Panc1 (cell line): ENCODE measurements around the gene CCT7. TPM values are rescaled to one million over a fixed set of nuclear protein-coding genes. Genes with fewer than 3 reads are reported as not detected.

Experiments used
- ATAC-seq: fragments of 200-7000 bp; cut with Tn5 transposase; 2 replicates; pipeline ENCODE4 v1.9.1; 2020; ENCODE audit warnings: mild to moderate bottlenecking, moderate library complexity
- BruUV-seq: library from RNA; stranded (reverse); fragments of 400-500 nt; replicated peaks from 2 replicates; lab custom pipeline; 2021; lab: Mats Ljungman, UMichigan
- CTCF ChIA-PET: fragments of 300-600 bp; sonication (Branson Sonifier 250); formaldehyde crosslinking; loops from one replicate; lab custom pipeline; 2022; ENCODE audit warnings: antibody characterized with exemption; lab: Charles Lee
- POLR2A ChIA-PET: fragments of 300-600 bp; sonication (Branson Sonifier 250); formaldehyde crosslinking; loops from one replicate; lab custom pipeline; 2022; ENCODE audit warnings: antibody characterized with exemption; lab: Charles Lee
- DNase-seq: peaks from one replicate; pipeline ENCODE4 v3.0.0-alpha.2; 2010; ENCODE audit warnings: low read depth, low spot score
- H3K27ac ChIP-seq: 2 replicates; pipeline ENCODE4 v1.5.1; 2011; ENCODE audit warnings: mild to moderate bottlenecking, low read length, inconsistent platforms
- H3K27me3 ChIP-seq: fragments of 200-500 bp; sonication (Bioruptor generic); 2 replicates; pipeline ENCODE4 v1.6.0; 2014; ENCODE audit warnings: low read length, inconsistent platforms; ENCODE audit not compliant: control insufficient read depth, insufficient read depth
- H3K36me3 ChIP-seq: fragments of 200-500 bp; sonication (Bioruptor generic); 2 replicates; pipeline ENCODE4 v1.5.1; 2014; ENCODE audit warnings: inconsistent platforms, mild to moderate bottlenecking, low read length, moderate library complexity; ENCODE audit not compliant: control insufficient read depth, insufficient read depth
- H3K4me1 ChIP-seq: 2 replicates; pipeline ENCODE4 v1.5.1; 2011; ENCODE audit warnings: inconsistent platforms, mild to moderate bottlenecking, low read length, moderate library complexity; ENCODE audit not compliant: control insufficient read depth, insufficient read depth
- H3K4me3 ChIP-seq, 2 experiments: 2 replicates each; pipeline ENCODE4 v1.5.1; 2011 to 2012; ENCODE audit warnings: low read depth in 2 of 2, low read length in 2 of 2, mild to moderate bottlenecking in 2 of 2, inconsistent platforms in 1 of 2, moderate library complexity in 1 of 2
- H3K9me3 ChIP-seq: fragments of 200-500 bp; sonication (Bioruptor generic); 2 replicates; pipeline ENCODE4 v1.5.1; 2014; ENCODE audit warnings: low read depth, mild to moderate bottlenecking, inconsistent platforms, low read length, moderate library complexity; ENCODE audit not compliant: control insufficient read depth, insufficient read depth
- POLR2AphosphoS5 ChIP-seq: IDR thresholded peaks from 2 replicates; pipeline ENCODE4 v1.6.1; 2012; ENCODE audit warnings: mild to moderate bottlenecking, low read depth, low read length, moderate library complexity
- SIN3A ChIP-seq: IDR thresholded peaks from 2 replicates; pipeline ENCODE4 v1.6.1; 2012; ENCODE audit warnings: low read depth, mild to moderate bottlenecking, low read length, moderate library complexity, borderline replicate concordance; ENCODE audit not compliant: insufficient read depth
- TCF7L2 ChIP-seq: IDR thresholded peaks from 2 replicates; pipeline ENCODE4 v1.6.1; 2011; ENCODE audit warnings: mild to moderate bottlenecking, low read depth, low read length, inconsistent platforms
- in situ Hi-C: cut with HindIII; loops from 2 replicates; pipeline ENCODE4 v1.10.0; 2016; ENCODE audit warnings: low sequenced_read_pairs, low pct_unique_long_range_greater_than_20kb
- intact Hi-C: fragments of 100-400 bp; cut with micrococcal nuclease; formaldehyde crosslinking; loops from one replicate; pipeline ENCODE4 v1.10.0; 2022; ENCODE audit not compliant: unreplicated experiment
- total RNA-seq: library from RNA; stranded (reverse); gene quantifications from one replicate; pipeline ENCODE4 v1.2.1, GENCODE V29; 2021; ENCODE audit not compliant: unreplicated experiment
- TF ChIP-seq, protein P1 (sequence below), 2 experiments: IDR thresholded peaks; 2 replicates each; pipeline ENCODE4 v1.6.1; 2011 to 2012; ENCODE audit warnings: low read depth in 2 of 2, control low read depth in 1 of 2, low read length in 1 of 2, mild to moderate bottlenecking in 1 of 2, moderate library complexity in 1 of 2; ENCODE audit not compliant: insufficient read depth in 1 of 2
- TF ChIP-seq, protein P2 (sequence below): fragments of 450-650 bp; IDR thresholded peaks from 2 replicates; pipeline ENCODE4 v1.5.1; 2017; ENCODE audit warnings: mild to moderate bottlenecking

The CCT7 gene
- total RNA-seq, 1 experiment from 2014 or later = 426 TPM

GRCh38 chr2:73255907-73256617 is 22.0 kb downstream of the CCT7 start:
- no peak for DNase-seq
- intact Hi-C loops (no loop called here), in situ Hi-C loops (no loop called here)
- TF ChIP-seq, protein P1, sequence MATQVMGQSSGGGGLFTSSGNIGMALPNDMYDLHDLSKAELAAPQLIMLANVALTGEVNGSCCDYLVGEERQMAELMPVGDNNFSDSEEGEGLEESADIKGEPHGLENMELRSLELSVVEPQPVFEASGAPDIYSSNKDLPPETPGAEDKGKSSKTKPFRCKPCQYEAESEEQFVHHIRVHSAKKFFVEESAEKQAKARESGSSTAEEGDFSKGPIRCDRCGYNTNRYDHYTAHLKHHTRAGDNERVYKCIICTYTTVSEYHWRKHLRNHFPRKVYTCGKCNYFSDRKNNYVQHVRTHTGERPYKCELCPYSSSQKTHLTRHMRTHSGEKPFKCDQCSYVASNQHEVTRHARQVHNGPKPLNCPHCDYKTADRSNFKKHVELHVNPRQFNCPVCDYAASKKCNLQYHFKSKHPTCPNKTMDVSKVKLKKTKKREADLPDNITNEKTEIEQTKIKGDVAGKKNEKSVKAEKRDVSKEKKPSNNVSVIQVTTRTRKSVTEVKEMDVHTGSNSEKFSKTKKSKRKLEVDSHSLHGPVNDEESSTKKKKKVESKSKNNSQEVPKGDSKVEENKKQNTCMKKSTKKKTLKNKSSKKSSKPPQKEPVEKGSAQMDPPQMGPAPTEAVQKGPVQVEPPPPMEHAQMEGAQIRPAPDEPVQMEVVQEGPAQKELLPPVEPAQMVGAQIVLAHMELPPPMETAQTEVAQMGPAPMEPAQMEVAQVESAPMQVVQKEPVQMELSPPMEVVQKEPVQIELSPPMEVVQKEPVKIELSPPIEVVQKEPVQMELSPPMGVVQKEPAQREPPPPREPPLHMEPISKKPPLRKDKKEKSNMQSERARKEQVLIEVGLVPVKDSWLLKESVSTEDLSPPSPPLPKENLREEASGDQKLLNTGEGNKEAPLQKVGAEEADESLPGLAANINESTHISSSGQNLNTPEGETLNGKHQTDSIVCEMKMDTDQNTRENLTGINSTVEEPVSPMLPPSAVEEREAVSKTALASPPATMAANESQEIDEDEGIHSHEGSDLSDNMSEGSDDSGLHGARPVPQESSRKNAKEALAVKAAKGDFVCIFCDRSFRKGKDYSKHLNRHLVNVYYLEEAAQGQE (IDR thresholded peaks at IDR 0.05; ENCODE audit: insufficient read depth in 1 of 2, low read depth in 2 of 2, low read length in 1 of 2) = no peak
- TF ChIP-seq SIN3A = no peak
- TF ChIP-seq, protein P2, sequence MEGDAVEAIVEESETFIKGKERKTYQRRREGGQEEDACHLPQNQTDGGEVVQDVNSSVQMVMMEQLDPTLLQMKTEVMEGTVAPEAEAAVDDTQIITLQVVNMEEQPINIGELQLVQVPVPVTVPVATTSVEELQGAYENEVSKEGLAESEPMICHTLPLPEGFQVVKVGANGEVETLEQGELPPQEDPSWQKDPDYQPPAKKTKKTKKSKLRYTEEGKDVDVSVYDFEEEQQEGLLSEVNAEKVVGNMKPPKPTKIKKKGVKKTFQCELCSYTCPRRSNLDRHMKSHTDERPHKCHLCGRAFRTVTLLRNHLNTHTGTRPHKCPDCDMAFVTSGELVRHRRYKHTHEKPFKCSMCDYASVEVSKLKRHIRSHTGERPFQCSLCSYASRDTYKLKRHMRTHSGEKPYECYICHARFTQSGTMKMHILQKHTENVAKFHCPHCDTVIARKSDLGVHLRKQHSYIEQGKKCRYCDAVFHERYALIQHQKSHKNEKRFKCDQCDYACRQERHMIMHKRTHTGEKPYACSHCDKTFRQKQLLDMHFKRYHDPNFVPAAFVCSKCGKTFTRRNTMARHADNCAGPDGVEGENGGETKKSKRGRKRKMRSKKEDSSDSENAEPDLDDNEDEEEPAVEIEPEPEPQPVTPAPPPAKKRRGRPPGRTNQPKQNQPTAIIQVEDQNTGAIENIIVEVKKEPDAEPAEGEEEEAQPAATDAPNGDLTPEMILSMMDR = no peak
- no peak for TF ChIP-seq POLR2AphosphoS5
- TF ChIP-seq TCF7L2 = no peak
- ATAC-seq = no peak
- CTCF ChIA-PET = no interaction called here
- Histone ChIP-seq H3K27ac (no peak overlapping the region), H3K9me3 (no peaks in the 10 kb centered on the region), H3K27me3 (no peaks in the 10 kb centered on the region), H3K4me1 (no peaks in the 10 kb centered on the region), H3K36me3 (peaks cover 7% of the 10 kb centered on the region), H3K4me3 (no peak overlapping the region)
- POLR2A ChIA-PET = no interaction called here
- BruUV-seq = no TSS peak

GRCh38 chr2:73256618-73256922 is 22.5 kb downstream of the CCT7 start:
- ChIA-PET CTCF (interaction anchor here (1.6 kb wide), 1 partner anchor 44 kb away, joined by 4 read pairs; no protein-coding TSS in a partner anchor), POLR2A (no interaction called here)
- Histone ChIP-seq H3K4me3 (no peak overlapping the region), H3K4me1 (no peaks in the 10 kb centered on the region), H3K27me3 (no peaks in the 10 kb centered on the region), H3K9me3 (no peaks in the 10 kb centered on the region), H3K27ac (no peak overlapping the region), H3K36me3 (peaks cover 7% of the 10 kb centered on the region)
- no TSS peak for BruUV-seq
- in situ Hi-C loops (no loop called here), intact Hi-C loops (no loop called here)
- ATAC-seq (0 out of 2 replicates have a peak, but pooled peaks have one; percentile 3), DNase-seq (no peak)
- TF ChIP-seq, protein P2 = no peak
- TF ChIP-seq SIN3A = no peak
- TF ChIP-seq, protein P1 (IDR thresholded peaks at IDR 0.05; ENCODE audit: insufficient read depth in 1 of 2, low read depth in 2 of 2, low read length in 1 of 2) = no peak
- no peak for TF ChIP-seq TCF7L2
- TF ChIP-seq POLR2AphosphoS5 = 0 out of 2 replicates have a peak, but pooled peaks have one; percentile 30
